B cell (primary cell): ENCODE results near the gene RNF39.

Experiments used
- CTCF ChIP-seq: fragments of 200-600 bp; IDR thresholded peaks from one replicate; pipeline ENCODE4 v1.8.0; 2022; ENCODE audit warnings: antibody characterized with exemption, mild to moderate bottlenecking
- EZH2 ChIP-seq: IDR thresholded peaks from 2 replicates; pipeline ENCODE4 v1.6.1; 2012; ENCODE audit warnings: borderline replicate concordance, low read depth, mild to moderate bottlenecking, moderate library complexity, low read length; ENCODE audit not compliant: insufficient read depth, poor library complexity, severe bottlenecking

GRCh38 chr6:30096829-30097228 is 21.3 kb upstream of the RNF39 start:
- TF ChIP-seq CTCF = no peak
- no peak for TF ChIP-seq EZH2
